Cardiac fibroblast (primary cell): ENCODE data around the gene ARHGDIA.

ENCODE experiments used
- DNase-seq, 2 donors: peaks; one replicate each; pipeline versions ENCODE4 v3.0.0 to v3.0.0-alpha.2; 2010; ENCODE audit warnings: low read depth in 2 of 2
- H3K4me3 ChIP-seq, 2 donors: replicated peaks in 1 of 2; 1 replicate in 1 of 2; 2 replicates in 1 of 2; pipeline ENCODE4 v1.5.1; 2011; ENCODE audit warnings: low read depth in 2 of 2, low read length in 2 of 2, mild to moderate bottlenecking in 2 of 2, moderate library complexity in 1 of 2
- TF ChIP-seq, protein P1 (sequence below): IDR thresholded peaks from one replicate; pipeline ENCODE4 v1.5.1; 2011; ENCODE audit warnings: low read depth, mild to moderate bottlenecking, low read length, inconsistent platforms

The ARHGDIA gene

DNA sequence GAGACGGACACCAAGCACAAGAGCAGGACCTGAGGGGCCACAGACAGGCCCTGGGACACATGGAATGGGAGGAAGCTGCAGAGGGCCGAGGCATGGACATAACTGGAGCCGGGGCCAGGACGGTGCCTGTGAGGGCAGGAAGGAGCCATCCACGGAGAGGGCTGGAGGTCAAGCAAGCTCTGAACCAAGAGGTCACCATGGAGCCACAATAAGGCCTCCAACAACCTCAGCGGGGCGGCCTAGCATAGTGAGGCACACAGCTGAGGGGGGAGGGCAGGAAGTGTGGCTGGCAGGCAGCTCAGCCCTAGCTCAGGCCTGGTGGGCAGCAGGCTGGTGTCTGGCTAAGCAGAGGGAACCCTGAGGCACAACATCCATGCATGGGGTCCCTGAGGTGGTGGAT is 42.5 kb downstream of the ARHGDIA start:
- H3K4me3 ChIP-seq, result no peak overlapping the region
- DNase-seq, result no peak
- TF ChIP-seq, protein P1, sequence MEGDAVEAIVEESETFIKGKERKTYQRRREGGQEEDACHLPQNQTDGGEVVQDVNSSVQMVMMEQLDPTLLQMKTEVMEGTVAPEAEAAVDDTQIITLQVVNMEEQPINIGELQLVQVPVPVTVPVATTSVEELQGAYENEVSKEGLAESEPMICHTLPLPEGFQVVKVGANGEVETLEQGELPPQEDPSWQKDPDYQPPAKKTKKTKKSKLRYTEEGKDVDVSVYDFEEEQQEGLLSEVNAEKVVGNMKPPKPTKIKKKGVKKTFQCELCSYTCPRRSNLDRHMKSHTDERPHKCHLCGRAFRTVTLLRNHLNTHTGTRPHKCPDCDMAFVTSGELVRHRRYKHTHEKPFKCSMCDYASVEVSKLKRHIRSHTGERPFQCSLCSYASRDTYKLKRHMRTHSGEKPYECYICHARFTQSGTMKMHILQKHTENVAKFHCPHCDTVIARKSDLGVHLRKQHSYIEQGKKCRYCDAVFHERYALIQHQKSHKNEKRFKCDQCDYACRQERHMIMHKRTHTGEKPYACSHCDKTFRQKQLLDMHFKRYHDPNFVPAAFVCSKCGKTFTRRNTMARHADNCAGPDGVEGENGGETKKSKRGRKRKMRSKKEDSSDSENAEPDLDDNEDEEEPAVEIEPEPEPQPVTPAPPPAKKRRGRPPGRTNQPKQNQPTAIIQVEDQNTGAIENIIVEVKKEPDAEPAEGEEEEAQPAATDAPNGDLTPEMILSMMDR, result no peak

DNA sequence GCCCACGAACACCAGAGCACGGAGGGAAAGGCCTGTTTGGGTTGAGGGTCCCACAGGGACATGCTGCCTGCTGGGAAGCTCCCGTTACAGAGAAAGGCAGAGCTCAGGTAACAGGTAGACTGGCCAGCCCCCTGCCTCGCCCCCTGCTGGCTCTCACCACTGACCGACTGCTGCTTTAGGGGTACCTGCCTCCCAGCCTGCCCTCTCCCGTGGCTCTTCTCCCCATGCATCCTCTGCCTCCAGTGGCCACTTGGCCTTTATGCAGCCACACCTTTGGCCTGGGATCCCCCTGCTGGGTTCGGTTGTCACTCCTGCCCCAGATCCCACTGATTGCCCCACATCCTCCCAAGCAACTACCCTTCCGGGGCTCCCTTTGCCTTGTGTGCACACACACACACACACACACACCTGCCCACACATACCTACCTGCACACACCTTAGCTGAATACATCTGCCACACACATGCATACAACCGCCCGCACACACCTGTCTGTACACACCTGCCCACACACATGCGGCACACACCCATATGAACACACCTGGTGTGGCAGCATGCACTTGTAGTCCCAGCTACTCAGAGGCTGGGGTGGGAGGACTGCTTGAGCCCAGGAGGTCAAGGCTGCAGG is 45.2 kb downstream of the ARHGDIA start:
- no peak for DNase-seq
- TF ChIP-seq, protein P1, result no peak
- no peak overlapping the region for H3K4me3 ChIP-seq

DNA sequence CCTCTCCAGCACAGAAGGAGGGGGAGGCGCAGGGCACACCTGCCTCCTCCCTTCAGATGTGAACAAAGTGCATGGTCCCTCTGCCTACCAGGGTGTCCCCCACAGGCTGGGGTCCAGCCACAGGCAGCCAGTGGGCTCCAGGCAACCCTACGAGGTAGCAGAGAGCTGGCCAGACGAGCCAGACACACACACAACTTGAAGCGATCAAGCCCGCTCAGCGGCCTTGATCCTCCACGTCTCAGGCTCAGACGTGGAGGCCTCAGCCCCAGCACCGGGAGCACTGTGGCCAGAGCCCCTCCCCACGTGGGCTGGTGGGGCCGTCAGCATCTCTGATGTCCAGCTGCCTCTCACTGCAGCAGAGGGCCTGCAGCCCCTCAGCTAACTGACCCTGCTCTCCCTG is 46.5 kb downstream of the ARHGDIA start:
- TF ChIP-seq, protein P1, result no peak
- no peak for DNase-seq
- H3K4me3 ChIP-seq, result no peak overlapping the region

DNA sequence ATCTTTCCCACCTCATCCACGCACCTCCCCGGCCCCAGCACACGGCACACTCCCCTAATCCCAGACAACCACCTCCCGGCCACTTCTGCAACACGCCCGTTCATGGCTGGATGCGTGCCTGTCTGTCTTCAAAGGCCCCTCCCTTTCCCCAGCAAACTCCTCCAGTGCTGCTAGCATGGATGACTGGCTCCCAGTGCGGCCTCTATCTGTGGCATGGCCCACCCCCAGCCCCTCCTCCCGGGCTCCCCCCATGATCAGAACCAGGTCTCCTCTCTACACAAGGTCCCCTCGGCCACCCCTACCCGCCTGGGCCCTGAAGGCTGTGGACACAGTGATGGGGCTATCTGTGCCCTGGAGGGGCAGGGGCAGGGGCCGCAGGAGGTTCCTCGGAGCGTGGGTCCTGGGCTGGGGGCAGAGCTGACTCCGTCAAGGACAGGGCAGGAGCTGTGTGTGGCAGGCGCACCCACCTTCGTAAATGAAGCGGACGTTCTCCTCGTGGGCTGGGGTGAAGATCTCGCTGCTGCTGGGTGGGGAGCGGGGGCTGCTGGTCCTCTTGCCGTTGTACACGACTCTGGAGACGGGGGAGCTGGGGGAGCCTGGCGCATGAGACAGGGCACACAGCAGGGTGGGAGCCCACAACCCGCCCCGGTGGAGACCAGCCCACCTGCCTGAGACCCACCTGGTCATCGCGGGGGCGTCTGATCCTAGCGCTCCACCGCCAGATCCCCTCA is 47.2 kb downstream of the ARHGDIA start:
- TF ChIP-seq, protein P1, result no peak
- H3K4me3 ChIP-seq, result no peak overlapping the region
- DNase-seq, result no peak

DNA sequence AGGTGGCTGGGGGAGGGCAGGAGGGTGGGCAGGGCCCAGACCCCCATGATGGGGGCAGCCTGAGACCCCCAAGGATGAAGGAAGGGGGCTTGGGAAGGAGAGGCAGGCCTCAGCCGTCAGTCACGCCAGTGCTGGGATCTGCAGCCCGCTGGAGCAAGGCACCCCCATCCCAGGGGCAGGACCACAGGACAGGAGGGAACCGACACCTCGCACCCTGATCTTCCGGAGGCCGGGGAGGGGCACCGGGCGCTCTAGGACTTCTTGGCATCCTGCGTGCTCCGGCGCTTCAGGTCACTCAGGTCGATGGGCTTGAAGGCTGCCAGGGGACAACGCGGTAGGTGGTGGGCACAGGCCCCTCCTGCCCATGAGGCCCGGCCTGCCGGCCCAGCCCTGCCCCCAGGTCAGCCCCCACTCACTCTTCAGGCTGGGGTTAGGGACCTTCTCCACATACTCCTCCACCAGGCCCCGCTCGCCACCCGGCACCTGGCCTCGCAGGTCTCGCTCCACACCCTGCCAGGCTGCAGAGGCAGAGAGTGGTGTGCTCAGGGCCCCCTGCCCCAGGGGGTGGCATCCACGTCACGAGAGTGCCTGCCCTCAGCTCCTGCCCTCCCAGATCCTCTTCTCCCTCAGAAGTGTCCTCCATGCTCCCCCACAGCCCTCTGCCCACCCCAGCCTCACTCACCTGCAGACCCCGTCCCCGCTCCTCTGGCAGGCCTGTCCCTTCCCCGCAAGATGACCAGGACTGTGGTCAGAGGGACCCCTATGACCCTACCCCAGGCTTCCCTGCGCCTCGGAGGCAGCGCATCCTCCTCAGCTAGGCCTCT is 47.9 kb downstream of the ARHGDIA start:
- H3K4me3 ChIP-seq, result no peak overlapping the region
- TF ChIP-seq, protein P1, result no peak
- no peak for DNase-seq

DNA sequence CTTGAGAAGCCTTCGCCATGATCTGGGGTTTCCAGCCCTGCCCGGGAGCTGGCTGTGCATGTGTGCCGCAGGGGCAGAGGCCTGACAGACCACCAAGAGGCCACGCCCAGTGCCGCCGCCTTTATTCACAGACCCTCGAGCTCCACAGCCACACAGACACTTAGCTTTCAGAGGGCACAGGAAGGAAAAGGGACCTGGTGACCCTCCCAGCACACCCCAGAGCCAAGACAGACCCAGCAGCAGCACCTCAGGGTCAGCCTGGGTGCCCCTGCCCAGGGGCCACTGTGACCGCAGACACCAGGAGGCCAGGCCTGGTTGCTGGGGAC is 48.9 kb downstream of the ARHGDIA start:
- TF ChIP-seq, protein P1, result no peak
- no peak overlapping the region for H3K4me3 ChIP-seq
- DNase-seq, result no peak
